Uterus (tissue), 4 donors: ENCODE data around the gene CHST12. TPM values are rescaled to one million over a fixed set of nuclear protein-coding genes. Genes with fewer than 3 reads are reported as not detected.
"Not testable (repeated sequence)": the region's sequence is repeated elsewhere in the genome, so short reads cannot be mapped to it uniquely, and the experiment has no call there.

Experiments used
- DNase-seq, 2 donors: peaks; one replicate each; pipeline ENCODE4 v3.0.0-alpha.2; 2019 to 2020
- H3K27ac ChIP-seq, 2 donors: fragments of 200-600 bp; sonication (generic); 1 replicate in 1 of 2; 2 replicates in 1 of 2; pipeline ENCODE4 v1.5.1; 2016 to 2018
- H3K27me3 ChIP-seq, 2 donors: fragments of 200-600 bp; sonication (generic); one replicate each; pipeline ENCODE4 v1.5.1; 2018 to 2019; ENCODE audit warnings: control low read depth in 1 of 2
- H3K36me3 ChIP-seq, 2 donors: fragments of 200-600 bp; sonication (generic); one replicate each; pipeline ENCODE4 v1.5.1; 2019; ENCODE audit warnings: control low read depth in 1 of 2
- H3K4me1 ChIP-seq, 2 donors: fragments of 200-600 bp; sonication (generic); one replicate each; pipeline ENCODE4 v1.5.1; 2018 to 2019; ENCODE audit warnings: control low read depth in 1 of 2
- H3K4me3 ChIP-seq, 2 donors: fragments of 200-600 bp; sonication (generic); 1 replicate in 1 of 2; 2 replicates in 1 of 2; pipeline ENCODE4 v1.5.1; 2018 to 2019; ENCODE audit warnings: mild to moderate bottlenecking in 1 of 2
- H3K9me3 ChIP-seq, 2 donors: fragments of 200-600 bp; sonication (generic); one replicate each; pipeline ENCODE4 v1.5.1; 2019; ENCODE audit warnings: control low read depth in 1 of 2
- POLR2A ChIP-seq, 2 donors: fragments of 450-650 bp; IDR thresholded peaks; one replicate each; pipeline ENCODE4 v1.6.1; 2016; ENCODE audit warnings: antibody characterized with exemption in 2 of 2, mild to moderate bottlenecking in 1 of 2, moderate library complexity in 1 of 2
- intact Hi-C: fragments of 100-400 bp; cut with DNase I; formaldehyde crosslinking; loops from one replicate; pipeline ENCODE4 v1.15.1; 2023; ENCODE audit warnings: low total_unique reads
- total RNA-seq, 4 donors: library from RNA; depleted of rRNA in 3 of 4; stranded (reverse); fragments of >200 nt in 3 of 4; gene quantifications; one replicate each; pipeline versions ENCODE4 v1.1.0 to v1.2.4, GENCODE V29; 2014 to 2023
- TF ChIP-seq, protein P1 (sequence below), 4 experiments: fragments of 200-600 bp in 2 of 4; fragments of 450-650 bp in 2 of 4; sonication (generic) in 2 of 4; IDR thresholded peaks; one replicate each; pipeline ENCODE4 v1.5.1; 2016 to 2019; ENCODE audit warnings: antibody characterized with exemption in 4 of 4, mild to moderate bottlenecking in 2 of 4, moderate library complexity in 1 of 4
- donor health status: DM: yes; HTN: yes; CAD: no.

The CHST12 gene
- total RNA-seq, 4 donors from 2014 or later, result 5.6 to 30.5 (median 8.3) TPM

DNA sequence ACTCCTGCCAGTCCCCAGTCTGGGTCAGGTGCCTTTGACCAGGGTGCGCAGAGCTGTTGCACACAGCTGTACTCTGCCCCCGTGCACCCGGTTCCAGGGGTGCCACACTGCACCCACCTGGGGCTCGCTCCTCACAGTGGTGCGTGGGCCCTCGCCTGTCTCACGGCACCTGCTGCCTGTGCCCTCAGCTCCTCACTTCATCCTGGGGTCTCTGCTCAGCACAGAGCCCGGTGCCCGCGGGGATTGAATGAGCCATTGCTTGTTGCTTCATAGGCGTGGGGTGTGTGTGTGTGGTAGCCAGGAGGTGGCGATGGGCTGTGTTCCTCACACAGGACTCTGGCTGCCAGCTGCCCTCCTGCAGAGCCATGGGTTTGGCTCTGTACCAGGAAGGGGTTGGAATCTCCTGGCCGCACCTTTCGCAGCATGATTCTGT is 30.3 kb upstream of the CHST12 start:
- intact Hi-C loops, result no loop called here
- H3K4me1 ChIP-seq, result no peaks in the 10 kb centered on the region
- no peaks in the 10 kb centered on the region for H3K36me3 ChIP-seq
- H3K27ac ChIP-seq, result no peak overlapping the region
- DNase-seq, result no peak
- TF ChIP-seq, protein P1, sequence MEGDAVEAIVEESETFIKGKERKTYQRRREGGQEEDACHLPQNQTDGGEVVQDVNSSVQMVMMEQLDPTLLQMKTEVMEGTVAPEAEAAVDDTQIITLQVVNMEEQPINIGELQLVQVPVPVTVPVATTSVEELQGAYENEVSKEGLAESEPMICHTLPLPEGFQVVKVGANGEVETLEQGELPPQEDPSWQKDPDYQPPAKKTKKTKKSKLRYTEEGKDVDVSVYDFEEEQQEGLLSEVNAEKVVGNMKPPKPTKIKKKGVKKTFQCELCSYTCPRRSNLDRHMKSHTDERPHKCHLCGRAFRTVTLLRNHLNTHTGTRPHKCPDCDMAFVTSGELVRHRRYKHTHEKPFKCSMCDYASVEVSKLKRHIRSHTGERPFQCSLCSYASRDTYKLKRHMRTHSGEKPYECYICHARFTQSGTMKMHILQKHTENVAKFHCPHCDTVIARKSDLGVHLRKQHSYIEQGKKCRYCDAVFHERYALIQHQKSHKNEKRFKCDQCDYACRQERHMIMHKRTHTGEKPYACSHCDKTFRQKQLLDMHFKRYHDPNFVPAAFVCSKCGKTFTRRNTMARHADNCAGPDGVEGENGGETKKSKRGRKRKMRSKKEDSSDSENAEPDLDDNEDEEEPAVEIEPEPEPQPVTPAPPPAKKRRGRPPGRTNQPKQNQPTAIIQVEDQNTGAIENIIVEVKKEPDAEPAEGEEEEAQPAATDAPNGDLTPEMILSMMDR (IDR thresholded peaks at IDR 0.05), result no peak
- TF ChIP-seq POLR2A (IDR thresholded peaks at IDR 0.05), result no peak
- H3K27me3 ChIP-seq, result no peaks in the 10 kb centered on the region
- no peaks in the 10 kb centered on the region for H3K9me3 ChIP-seq
- no peak overlapping the region for H3K4me3 ChIP-seq

DNA sequence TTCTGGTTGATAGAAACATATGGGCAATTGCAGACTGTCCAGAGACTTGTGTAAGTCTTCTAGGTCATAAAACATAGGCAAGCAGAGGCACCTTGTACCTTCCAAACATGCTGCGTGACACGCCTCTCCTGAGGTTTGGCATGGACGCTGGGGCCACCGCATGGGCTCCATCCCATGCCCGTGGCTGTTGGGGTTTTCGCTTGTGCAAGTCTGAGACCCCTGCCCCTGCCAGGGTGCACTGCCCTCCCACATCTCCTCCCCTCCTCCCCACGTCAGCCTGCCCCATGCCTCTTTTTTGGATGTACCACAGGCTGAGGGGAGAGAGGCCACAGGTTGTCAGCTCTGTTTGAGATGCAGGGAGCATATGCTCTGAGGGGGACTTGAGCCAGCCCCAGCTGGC is 29.8 kb upstream of the CHST12 start:
- Histone ChIP-seq H3K4me3 (no peak overlapping the region), H3K4me1 (no peaks in the 10 kb centered on the region), H3K27ac (no peak overlapping the region), H3K27me3 (no peaks in the 10 kb centered on the region), H3K36me3 (no peaks in the 10 kb centered on the region), H3K9me3 (no peaks in the 10 kb centered on the region)
- TF ChIP-seq POLR2A (IDR thresholded peaks at IDR 0.05), result no peak
- TF ChIP-seq, protein P1 (IDR thresholded peaks at IDR 0.05), result no peak
- intact Hi-C loops, result no loop called here
- no peak for DNase-seq

DNA sequence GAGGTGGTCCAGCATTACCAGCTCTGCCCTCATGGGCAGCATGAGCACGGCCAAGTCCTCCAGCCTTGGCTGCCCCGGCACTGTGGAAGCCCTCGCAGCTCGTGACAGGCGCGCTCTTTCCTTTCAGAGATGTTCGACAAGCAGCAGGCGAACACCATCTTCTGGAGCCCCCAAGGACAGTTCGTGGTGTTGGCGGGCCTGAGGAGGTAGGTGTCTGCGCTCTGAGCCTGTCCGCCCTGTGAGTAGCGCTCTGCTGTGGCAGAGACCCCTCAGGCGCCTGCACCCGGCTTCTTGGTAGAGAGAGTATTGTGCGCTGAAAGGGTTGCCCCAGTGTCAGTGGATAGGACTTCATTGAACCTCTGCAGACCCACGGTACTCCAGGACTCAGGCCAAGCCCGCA is 29.0 kb upstream of the CHST12 start:
- Histone ChIP-seq H3K4me3 (no peak overlapping the region), H3K9me3 (no peaks in the 10 kb centered on the region), H3K27me3 (no peaks in the 10 kb centered on the region), H3K27ac (no peak overlapping the region), H3K36me3 (no peaks in the 10 kb centered on the region), H3K4me1 (no peaks in the 10 kb centered on the region)
- intact Hi-C loops, result no loop called here
- TF ChIP-seq POLR2A (IDR thresholded peaks at IDR 0.05), result no peak
- TF ChIP-seq, protein P1 (IDR thresholded peaks at IDR 0.05), result no peak
- no peak for DNase-seq

DNA sequence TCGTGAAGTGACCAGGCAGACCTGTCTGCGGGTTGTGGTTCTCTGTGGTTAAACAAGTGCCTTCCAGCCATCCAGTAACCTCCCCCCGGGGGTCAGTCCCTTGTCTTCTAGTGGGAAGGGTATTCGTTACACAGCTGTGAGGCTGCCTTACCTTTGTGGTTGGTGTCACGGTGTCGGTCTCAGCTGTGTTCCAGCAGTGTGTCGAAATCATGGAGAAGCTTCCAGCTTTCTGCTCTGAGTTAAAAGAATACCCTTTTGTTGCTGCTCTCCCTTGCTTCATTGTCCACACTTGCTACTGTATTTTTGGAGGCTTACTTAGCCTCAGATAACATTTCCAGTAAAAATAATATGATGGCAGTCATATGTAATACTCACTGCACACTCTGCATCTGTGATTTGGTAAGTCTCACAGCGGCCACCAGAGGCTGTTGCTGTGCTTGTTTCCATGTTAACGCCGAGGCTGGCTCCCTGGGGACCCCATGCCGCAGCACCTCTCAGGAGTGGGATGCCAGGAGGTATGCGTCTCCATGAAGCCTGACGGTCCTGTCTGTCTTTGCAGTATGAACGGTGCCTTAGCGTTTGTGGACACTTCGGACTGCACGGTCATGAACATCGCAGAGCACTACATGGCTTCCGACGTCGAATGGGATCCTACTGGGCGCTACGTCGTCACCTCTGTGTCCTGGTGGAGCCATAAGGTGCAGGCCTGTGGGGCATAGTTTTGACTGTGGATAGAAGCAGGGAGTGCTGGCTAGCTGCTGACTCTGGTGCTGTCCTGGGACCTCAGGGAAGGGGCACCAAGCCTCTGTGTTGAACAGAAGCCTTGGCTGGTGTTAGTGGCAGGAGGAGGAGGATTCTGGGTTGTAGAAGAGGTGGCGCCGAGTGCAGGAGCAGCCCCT is 28.3 kb upstream of the CHST12 start:
- DNase-seq, result no peak
- TF ChIP-seq POLR2A (IDR thresholded peaks at IDR 0.05), result no peak
- Histone ChIP-seq H3K27me3 (no peaks in the 10 kb centered on the region), H3K4me3 (no peak overlapping the region), H3K27ac (no peak overlapping the region), H3K4me1 (no peaks in the 10 kb centered on the region), H3K36me3 (no peaks in the 10 kb centered on the region), H3K9me3 (no peaks in the 10 kb centered on the region)
- intact Hi-C loops, result no loop called here

DNA sequence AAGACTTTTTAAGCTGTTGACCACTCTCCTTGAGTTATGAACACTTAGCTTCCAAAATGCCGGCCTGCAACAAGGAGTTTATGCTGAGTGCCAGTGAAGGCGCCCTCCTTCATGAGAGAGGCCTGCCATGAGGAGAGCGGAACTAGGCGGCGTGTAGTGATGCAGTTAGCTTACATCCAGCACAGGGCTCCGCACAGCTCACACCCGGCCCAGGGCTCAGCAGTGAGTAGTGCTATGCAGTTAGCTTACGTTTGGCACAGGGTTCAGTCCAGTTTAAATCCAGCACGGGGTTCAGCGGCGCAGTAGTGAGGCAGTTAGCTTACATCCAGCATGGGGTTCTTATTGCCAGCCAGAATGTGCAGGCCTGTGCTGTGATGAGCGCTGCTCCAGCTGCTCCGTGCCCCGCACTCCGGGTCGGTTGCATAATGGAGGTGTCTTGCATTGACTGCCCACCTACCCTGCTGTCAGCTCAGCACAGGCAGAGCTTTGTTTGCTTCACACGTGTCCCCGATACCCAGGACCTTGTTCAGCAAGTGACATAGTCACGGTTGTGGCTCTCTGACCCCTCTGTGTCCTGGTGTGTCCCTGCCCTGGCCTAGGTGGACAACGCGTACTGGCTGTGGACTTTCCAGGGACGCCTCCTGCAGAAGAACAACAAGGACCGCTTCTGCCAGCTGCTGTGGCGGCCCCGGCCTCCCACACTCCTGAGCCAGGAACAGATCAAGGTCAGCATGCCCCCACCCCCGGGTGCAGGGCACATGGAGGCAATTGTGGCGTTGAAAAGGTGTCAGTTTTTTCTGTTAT is 26.9 kb upstream of the CHST12 start:
- intact Hi-C loops, result no loop called here
- Histone ChIP-seq H3K36me3 (no peaks in the 10 kb centered on the region), H3K9me3 (no peaks in the 10 kb centered on the region), H3K27me3 (no peaks in the 10 kb centered on the region), H3K4me3 (no peak overlapping the region), H3K4me1 (no peaks in the 10 kb centered on the region), H3K27ac (no peak overlapping the region)
- TF ChIP-seq, protein P1 (IDR thresholded peaks at IDR 0.05), result no peak
- TF ChIP-seq POLR2A (IDR thresholded peaks at IDR 0.05), result no peak
- DNase-seq, result no peak

DNA sequence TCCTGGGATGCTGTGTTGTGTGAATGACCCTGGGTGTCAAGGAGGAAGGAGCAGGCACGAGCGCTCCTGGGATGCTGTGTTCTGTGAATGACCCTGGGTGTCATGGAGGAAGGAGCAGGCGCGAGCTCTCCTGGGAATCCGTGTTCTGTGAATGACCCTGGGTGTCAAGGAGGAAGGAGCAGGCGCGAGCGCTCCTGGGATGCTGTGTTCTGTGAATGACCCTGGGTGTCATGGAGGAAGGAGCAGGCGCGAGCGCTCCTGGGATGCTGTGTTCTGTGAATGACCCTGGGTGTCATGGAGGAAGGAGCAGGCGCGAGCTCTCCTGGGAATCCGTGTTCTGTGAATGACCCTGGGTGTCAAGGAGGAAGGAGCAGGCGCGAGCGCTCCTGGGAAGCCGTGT is 25.9 kb upstream of the CHST12 start:
- H3K27ac ChIP-seq, H3K36me3 ChIP-seq, H3K9me3 ChIP-seq, H3K27me3 ChIP-seq, H3K4me3 ChIP-seq, intact Hi-C loops, DNase-seq, H3K4me1 ChIP-seq: not testable (repeated sequence)

DNA sequence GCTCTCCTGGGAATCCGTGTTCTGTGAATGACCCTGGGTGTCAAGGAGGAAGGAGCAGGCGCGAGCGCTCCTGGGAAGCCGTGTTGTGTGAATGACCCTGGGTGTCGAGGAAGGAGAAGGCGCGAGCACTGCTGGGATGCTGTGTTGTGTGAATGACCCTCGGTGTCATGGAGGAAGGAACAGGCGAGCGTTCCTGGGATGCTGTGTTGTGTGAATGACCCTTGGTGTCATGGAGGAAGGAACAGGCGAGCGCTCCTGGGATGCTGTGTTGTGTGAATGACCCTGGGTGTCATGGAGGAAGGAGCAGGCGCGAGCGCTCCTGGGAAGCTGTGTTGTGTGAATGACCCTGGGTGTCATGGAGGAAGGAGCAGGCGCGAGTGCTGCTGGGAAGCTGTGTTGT is 25.3 kb upstream of the CHST12 start:
- DNase-seq, H3K4me1 ChIP-seq, intact Hi-C loops, H3K9me3 ChIP-seq, H3K27ac ChIP-seq, H3K27me3 ChIP-seq, H3K4me3 ChIP-seq, H3K36me3 ChIP-seq: not testable (repeated sequence)
